Esophagus muscularis mucosa (tissue), 4 donors: ENCODE data around the gene TAL1. TPM values are rescaled to one million over a fixed set of nuclear protein-coding genes. Genes with fewer than 3 reads are reported as not detected.

Experiments used
- DNase-seq: peaks from one replicate; pipeline ENCODE4 v3.0.0-alpha.2; 2017; ENCODE audit errors: extremely low spot score
- H3K27ac ChIP-seq, 4 donors: fragments of 200-600 bp; sonication (generic); replicated peaks in 1 of 4; 1 replicate in 3 of 4; 2 replicates in 1 of 4; pipeline ENCODE4 v1.5.1; 2016 to 2019; ENCODE audit warnings: mild to moderate bottlenecking in 1 of 4
- H3K27me3 ChIP-seq, 4 donors: fragments of 200-600 bp; sonication (generic); one replicate each; pipeline versions ENCODE4 v1.5.1 to v1.6.0; 2016 to 2019
- H3K36me3 ChIP-seq, 4 donors: fragments of 200-600 bp; sonication (generic); one replicate each; pipeline ENCODE4 v1.5.1; 2016 to 2019
- H3K4me1 ChIP-seq, 4 donors: fragments of 200-600 bp; sonication (generic); one replicate each; pipeline ENCODE4 v1.5.1; 2016 to 2019
- H3K4me3 ChIP-seq, 4 donors: fragments of 200-600 bp; sonication (generic); 1 replicate in 2 of 4; 2 replicates in 2 of 4; pipeline ENCODE4 v1.5.1; 2016 to 2019; ENCODE audit warnings: mild to moderate bottlenecking in 4 of 4, moderate library complexity in 1 of 4
- H3K9me3 ChIP-seq, 4 donors: fragments of 200-600 bp; sonication (generic); 1 replicate in 3 of 4; 2 replicates in 1 of 4; pipeline ENCODE4 v1.5.1; 2016 to 2019
- EP300 ChIP-seq: sonication (generic); formaldehyde crosslinking; IDR thresholded peaks from one replicate; pipeline ENCODE4 v1.6.1; 2017; ENCODE audit warnings: antibody characterized with exemption
- POLR2A ChIP-seq: fragments of 450-650 bp; IDR thresholded peaks from one replicate; pipeline ENCODE4 v1.6.1; 2017; ENCODE audit warnings: antibody characterized with exemption, moderate library complexity, mild to moderate bottlenecking, low read depth
- POLR2AphosphoS5 ChIP-seq, 2 donors: sonication (generic); formaldehyde crosslinking; IDR thresholded peaks; one replicate each; pipeline ENCODE4 v1.6.1; 2017; ENCODE audit warnings: antibody characterized with exemption in 2 of 2
- WGBS: methylation state at CpG from one replicate; pipeline ENCODE4 v1.1.5; 2018; 5-methylcytosine and 5-hydroxymethylcytosine counted together
- intact Hi-C: fragments of 100-400 bp; cut with DNase I; formaldehyde crosslinking; loops from one replicate; pipeline ENCODE4 v1.15.1; 2023
- total RNA-seq, 4 donors: library from RNA; depleted of rRNA; stranded (reverse); fragments of >200 nt; gene quantifications; one replicate each; pipeline versions ENCODE4 v1.1.0 to v1.2.1, GENCODE V29; 2016
- TF ChIP-seq, protein P1 (sequence below), 3 experiments: fragments of 200-600 bp in 2 of 3; fragments of 450-650 bp in 1 of 3; sonication (generic) in 2 of 3; IDR thresholded peaks; one replicate each; pipeline ENCODE4 v1.5.1; 2017 to 2019; ENCODE audit warnings: antibody characterized with exemption in 3 of 3, mild to moderate bottlenecking in 2 of 3, moderate library complexity in 1 of 3

The TAL1 gene
- total RNA-seq, 4 donors from 2014 or later, result 2.5 to 4.8 (median 4.1) TPM

DNA sequence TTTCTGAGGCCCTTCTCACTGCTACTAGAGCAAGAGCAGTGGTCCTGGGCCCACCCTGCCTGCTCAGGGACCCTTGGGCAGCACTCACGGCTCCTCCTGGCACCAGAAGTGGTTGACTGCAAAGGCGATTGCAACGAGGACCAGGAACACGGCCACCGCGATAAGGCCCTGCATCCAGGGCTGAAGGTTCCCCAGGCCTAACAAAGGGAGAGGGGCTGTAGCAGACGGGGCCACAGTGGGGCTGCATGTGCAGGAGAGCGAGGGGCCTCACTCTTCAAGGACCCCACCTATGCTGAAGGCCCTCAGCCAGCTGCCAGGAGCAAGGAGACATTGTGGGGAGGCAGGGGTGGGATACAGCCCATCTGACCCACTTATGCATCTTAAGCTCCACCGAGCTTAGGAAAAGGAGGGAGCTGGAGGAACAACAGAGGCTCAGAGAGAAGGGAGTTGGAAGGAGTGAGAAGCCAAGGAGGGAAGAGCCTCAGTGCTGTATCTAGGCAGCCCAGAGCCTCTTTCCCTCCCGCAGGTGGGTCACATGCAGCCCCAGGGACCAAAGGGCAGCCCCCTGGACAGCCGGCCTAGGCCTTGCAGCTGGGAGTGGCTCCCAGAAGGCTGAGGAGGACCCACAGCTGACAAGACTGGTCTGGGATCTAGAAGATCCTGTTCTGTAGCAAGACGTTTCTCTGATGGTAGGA lies 44.6 kb downstream of the TAL1 start:
- H3K4me1 ChIP-seq, result peaks cover 3 to 29% (median 25%) of the 10 kb centered on the region in 4 donors
- 83% methylated on average over 6 of the region's 12 CpGs for WGBS
- no peaks in the 10 kb centered on the region for H3K9me3 ChIP-seq
- intact Hi-C loops, result no loop called here
- H3K4me3 ChIP-seq, result no peak overlapping the region
- no peaks in the 10 kb centered on the region for H3K36me3 ChIP-seq
- TF ChIP-seq, protein P1, sequence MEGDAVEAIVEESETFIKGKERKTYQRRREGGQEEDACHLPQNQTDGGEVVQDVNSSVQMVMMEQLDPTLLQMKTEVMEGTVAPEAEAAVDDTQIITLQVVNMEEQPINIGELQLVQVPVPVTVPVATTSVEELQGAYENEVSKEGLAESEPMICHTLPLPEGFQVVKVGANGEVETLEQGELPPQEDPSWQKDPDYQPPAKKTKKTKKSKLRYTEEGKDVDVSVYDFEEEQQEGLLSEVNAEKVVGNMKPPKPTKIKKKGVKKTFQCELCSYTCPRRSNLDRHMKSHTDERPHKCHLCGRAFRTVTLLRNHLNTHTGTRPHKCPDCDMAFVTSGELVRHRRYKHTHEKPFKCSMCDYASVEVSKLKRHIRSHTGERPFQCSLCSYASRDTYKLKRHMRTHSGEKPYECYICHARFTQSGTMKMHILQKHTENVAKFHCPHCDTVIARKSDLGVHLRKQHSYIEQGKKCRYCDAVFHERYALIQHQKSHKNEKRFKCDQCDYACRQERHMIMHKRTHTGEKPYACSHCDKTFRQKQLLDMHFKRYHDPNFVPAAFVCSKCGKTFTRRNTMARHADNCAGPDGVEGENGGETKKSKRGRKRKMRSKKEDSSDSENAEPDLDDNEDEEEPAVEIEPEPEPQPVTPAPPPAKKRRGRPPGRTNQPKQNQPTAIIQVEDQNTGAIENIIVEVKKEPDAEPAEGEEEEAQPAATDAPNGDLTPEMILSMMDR (IDR thresholded peaks at IDR 0.05), result no peak
- TF ChIP-seq POLR2AphosphoS5 (IDR thresholded peaks at IDR 0.05) (no peak), POLR2A (no peak)
- DNase-seq, result peak; percentile 64
- H3K27me3 ChIP-seq, result peaks cover 0 to 26% (median 0%) of the 10 kb centered on the region in 4 donors
- H3K27ac ChIP-seq, result no peak overlapping the region

DNA sequence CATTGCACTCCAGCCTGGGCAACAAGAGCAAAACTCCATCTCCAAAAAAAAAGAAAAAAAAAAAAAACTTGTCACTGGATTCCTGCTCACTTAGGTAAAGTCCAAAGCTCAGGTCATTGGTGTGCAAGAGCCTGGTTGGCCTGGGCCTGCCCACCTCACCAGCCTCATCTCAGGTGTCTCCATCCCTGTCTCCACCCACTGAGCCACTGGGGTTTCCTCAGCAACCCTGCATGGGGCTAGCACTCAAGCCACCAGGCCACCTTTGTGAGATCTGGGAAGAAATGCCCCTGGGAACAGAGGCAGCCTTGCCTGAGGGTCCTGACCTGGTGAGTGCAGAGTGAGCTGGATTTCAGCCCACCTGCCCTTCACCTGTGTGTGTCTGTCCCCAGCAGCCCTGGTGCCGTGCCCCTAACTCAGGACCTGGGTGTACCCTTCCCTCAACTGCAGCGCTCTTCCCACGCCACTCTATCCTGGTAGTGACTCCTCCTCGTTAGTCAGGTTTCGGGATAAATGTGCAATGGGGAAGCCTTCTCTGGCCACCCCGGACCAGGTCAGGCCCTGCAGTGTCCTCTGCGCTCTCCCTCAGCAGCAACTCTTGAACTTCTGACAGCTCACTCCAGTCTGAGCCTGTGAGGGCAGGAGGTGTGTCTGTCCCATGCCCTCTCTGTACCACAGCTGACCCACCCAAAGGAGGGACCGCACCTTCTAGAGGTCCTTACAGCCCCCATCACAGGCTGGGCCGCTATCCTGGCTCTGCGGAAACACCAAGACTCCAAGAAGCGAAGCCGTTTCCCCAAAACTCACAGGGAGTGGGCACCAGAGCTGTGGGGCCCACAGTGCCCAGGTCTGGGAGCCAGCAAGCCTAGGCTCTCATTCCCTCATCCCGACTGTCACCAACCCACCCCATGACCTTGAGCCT lies 45.5 kb downstream of the TAL1 start:
- Histone ChIP-seq H3K4me3 (no peak overlapping the region), H3K27ac (no peak overlapping the region), H3K27me3 (peaks cover 0 to 32% (median 0%) of the 10 kb centered on the region in 4 donors), H3K36me3 (no peaks in the 10 kb centered on the region), H3K9me3 (no peaks in the 10 kb centered on the region), H3K4me1 (peaks cover 3 to 20% (median 19%) of the 10 kb centered on the region in 4 donors)
- intact Hi-C loops, result no loop called here
- 95% methylated on average over 12 of the region's 13 CpGs for WGBS
- DNase-seq, result peak; percentile 77
- TF ChIP-seq, protein P1 (IDR thresholded peaks at IDR 0.05), result no peak
- TF ChIP-seq POLR2AphosphoS5 (IDR thresholded peaks at IDR 0.05), result no peak
- no peak for TF ChIP-seq EP300

DNA sequence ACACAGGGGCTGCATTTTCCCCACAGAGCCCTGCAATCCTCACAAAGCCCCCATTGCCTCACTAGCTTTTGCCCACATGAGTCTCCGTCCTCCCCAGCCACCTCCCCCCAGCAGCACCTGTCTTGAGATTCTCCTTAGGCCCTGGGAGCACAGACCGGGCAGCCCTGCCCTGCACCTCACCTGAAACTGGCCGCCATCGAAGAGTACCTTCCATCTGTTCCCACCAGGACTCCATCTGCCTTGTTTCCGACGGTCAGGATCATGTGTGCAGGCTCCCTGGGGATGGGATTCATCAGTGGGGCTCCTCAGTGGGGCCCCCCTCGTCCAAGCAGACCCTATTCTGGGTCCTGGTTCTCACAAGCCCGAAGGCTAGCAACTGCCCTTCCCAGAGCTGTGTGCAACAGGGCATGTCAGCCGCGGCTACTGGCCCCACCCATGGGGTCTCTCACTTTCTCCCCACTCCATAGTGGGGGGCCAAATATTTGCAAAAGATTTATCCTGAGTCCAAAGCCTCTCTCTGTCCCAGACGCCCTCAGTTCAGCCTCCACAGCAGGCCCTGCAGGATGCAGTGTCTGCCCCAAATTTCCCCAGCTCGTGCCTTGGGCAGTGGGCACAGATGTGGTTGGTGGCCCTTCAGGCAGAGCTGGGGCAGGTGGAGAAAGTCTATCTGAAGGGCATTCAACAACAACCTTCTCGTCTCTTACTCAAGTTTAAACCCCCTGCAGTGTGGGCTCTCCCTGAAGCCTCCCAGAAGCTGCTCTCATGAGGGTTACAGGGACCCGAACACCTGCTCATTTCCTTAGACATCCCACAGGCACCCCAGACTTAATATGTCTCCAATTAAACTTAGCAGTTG lies 47.0 kb downstream of the TAL1 start:
- Histone ChIP-seq H3K36me3 (no peaks in the 10 kb centered on the region), H3K4me1 (peaks cover 7 to 15% (median 10%) of the 10 kb centered on the region in 4 donors), H3K27me3 (peaks cover 0 to 39% (median 0%) of the 10 kb centered on the region in 4 donors), H3K27ac (no peak overlapping the region), H3K4me3 (no peak overlapping the region), H3K9me3 (no peaks in the 10 kb centered on the region)
- intact Hi-C loops, result no loop called here
- TF ChIP-seq, protein P1 (IDR thresholded peaks at IDR 0.05), result no peak
- TF ChIP-seq EP300 (no peak), POLR2AphosphoS5 (IDR thresholded peaks at IDR 0.05) (no peak), POLR2A (no peak)
- 80% methylated on average over 13 of the region's 14 CpGs for WGBS
- peak; percentile 87 for DNase-seq

DNA sequence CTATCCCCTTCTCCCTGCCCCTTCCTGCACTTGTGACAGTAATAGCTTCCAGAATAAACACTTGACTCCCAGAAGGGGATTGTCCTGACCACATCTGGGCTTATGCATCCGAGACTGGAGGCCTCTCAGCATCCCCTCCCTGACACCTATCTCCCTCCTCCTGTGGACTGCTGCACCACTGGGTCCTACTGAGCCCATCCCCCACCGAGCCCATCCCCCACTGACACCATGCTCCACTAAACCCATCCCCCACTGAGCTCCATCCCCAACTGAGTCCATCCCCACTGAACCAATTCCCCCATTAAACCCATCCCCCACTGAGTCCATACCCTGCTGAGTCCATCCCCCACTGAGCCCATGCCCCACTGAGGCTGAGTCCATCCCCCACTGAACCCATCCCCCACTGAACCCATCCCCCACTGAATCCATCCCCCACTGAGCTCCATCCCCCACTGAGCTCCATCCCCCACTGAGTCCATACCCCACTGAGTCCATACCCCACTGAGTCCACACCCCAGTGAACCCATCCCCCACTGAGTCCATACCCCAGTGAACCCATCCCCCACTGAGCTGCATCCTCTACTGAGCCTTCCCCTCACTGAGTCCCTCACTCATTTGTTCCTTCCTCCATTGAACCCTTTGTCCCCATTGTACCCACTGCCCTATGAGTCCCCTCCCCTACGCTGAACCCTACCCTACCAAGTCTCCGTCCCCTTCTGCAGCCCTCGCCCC lies 47.8 kb downstream of the TAL1 start:
- H3K4me1 ChIP-seq, result peaks cover 10 to 15% (median 14%) of the 10 kb centered on the region in 4 donors

More for the DNA sequence above, 47.8 kb downstream of the TAL1 start:
- Histone ChIP-seq H3K4me3 (no peak overlapping the region), H3K36me3 (no peaks in the 10 kb centered on the region), H3K27me3 (peaks cover 0 to 39% (median 0%) of the 10 kb centered on the region in 4 donors), H3K27ac (no peak overlapping the region), H3K9me3 (no peaks in the 10 kb centered on the region)
- whole genome bisulfite sequencing, result 77% methylated on average over 5 of the region's 5 CpGs
- peak; percentile 53 for DNase-seq
- TF ChIP-seq EP300, result no peak
- no peak for TF ChIP-seq POLR2A
- TF ChIP-seq, protein P1 (IDR thresholded peaks at IDR 0.05), result no peak
- no peak for TF ChIP-seq POLR2AphosphoS5 (IDR thresholded peaks at IDR 0.05)
- intact Hi-C loops, result no loop called here
